PFSK-1 (cell line): Measurements from ENCODE around the gene STMND1.

ENCODE experiments used
- POLR2AphosphoS5 ChIP-seq: IDR thresholded peaks from 2 replicates; pipeline ENCODE4 v1.6.1; 2012; ENCODE audit warnings: low read depth, mild to moderate bottlenecking, control low read depth, low read length, moderate library complexity
- SIN3A ChIP-seq: IDR thresholded peaks from 2 replicates; pipeline ENCODE4 v1.6.1; 2012; ENCODE audit warnings: mild to moderate bottlenecking, low read length, moderate library complexity, borderline replicate concordance; ENCODE audit not compliant: insufficient read depth

GRCh38 chr6:17156966-17157365 is 55.1 kb downstream of the STMND1 start:
- TF ChIP-seq POLR2AphosphoS5 (no peak), SIN3A (no peak)
